Measurements from ENCODE around the gene SLC52A1. TPM values are rescaled to one million over a fixed set of nuclear protein-coding genes. Genes with fewer than 3 reads are reported as not detected.
A peak's percentile ranks its signal among the peaks of the same experiment; 100 is the strongest.
"Not testable (repeated sequence)": the region's sequence is repeated elsewhere in the genome, so short reads cannot be mapped to it uniquely, and the experiment has no call there.

Gene SLC52A1
- total RNA-seq: 0.14 TPM in 2 replicates

- DNase-seq (ENCODE audit: low spot score): no peak
- no peak within 1 kb of the TSS for H3K27ac Mint-ChIP-seq
- no peaks in the 10 kb centered on the region for H3K36me3 Mint-ChIP-seq (ENCODE audit: low read depth)
- H3K4me3 Mint-ChIP-seq (ENCODE audit: low read depth): no peak within 1 kb of the TSS
- H3K27me3 Mint-ChIP-seq (ENCODE audit: low read depth): no peaks in the 10 kb centered on the region
- peaks cover 14% of the 10 kb centered on the region for H3K4me1 Mint-ChIP-seq (ENCODE audit: low read depth)
- no peaks in the 10 kb centered on the region for H3K9me3 Mint-ChIP-seq
- intact Hi-C loops (cut with micrococcal nuclease): no loop called here
These were observed at the start of gene SLC52A1 for GRCh38 chr17:5035315-5035714. Gene SLC52A1 (minus strand): TSS chr17:5035426. CDS start chr17:5034606, 820 bp downstream.

GRCh38 chr17:5080591-5080990, 45.4 kb upstream of the SLC52A1 start:
- peaks cover 54% of the 10 kb centered on the region for H3K9me3 Mint-ChIP-seq
- intact Hi-C loops (cut with micrococcal nuclease): no loop called here
- no peaks in the 10 kb centered on the region for H3K27me3 Mint-ChIP-seq (ENCODE audit: low read depth)
- H3K27ac Mint-ChIP-seq: no peak overlapping the region
- H3K4me1 Mint-ChIP-seq (ENCODE audit: low read depth): peaks cover 14% of the 10 kb centered on the region
- H3K4me3 Mint-ChIP-seq (ENCODE audit: low read depth): no peak overlapping the region
- H3K36me3 Mint-ChIP-seq (ENCODE audit: low read depth): peaks cover 47% of the 10 kb centered on the region
- no peak for DNase-seq (ENCODE audit: low spot score)

GRCh38 chr17:5078106-5079028, 43.1 kb upstream of the SLC52A1 start, which contains the start of gene ZFP3:
Gene ZFP3 (plus strand): TSS chr17:5078467. CDS start chr17:5091505, 13,038 bp downstream.
- intact Hi-C loops (cut with micrococcal nuclease): no loop called here
- H3K27ac Mint-ChIP-seq: peak within 1 kb of the TSS; percentile 89
- H3K4me1 Mint-ChIP-seq (ENCODE audit: low read depth): peaks cover 14% of the 10 kb centered on the region
- H3K36me3 Mint-ChIP-seq (ENCODE audit: low read depth): peaks cover 31% of the 10 kb centered on the region
- H3K9me3 Mint-ChIP-seq: peaks cover 38% of the 10 kb centered on the region
- H3K27me3 Mint-ChIP-seq (ENCODE audit: low read depth): no peaks in the 10 kb centered on the region
- peak; percentile 71 for DNase-seq (ENCODE audit: low spot score)
- peak within 1 kb of the TSS; percentile 86 for H3K4me3 Mint-ChIP-seq (ENCODE audit: low read depth)

DNA sequence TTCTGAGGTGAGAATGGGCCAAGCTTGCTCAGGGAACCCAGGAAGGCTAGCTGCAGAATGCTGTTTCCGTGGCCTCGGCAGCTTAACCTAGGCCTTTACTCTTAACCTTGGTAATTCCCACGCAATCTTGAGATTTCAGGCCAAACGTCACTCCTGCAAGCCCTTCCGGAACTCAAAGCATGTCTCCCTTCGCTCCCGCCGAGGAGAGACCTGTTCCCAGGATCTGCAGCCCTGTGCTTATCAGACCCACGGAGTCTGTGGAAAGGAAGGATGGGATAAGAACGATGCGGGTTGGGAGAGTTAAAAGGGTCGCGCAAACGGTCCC, 42.5 kb upstream of the SLC52A1 start:
- Mint-ChIP-seq H3K27ac (peak overlapping the region; percentile 89), H3K27me3 (ENCODE audit: low read depth) (no peaks in the 10 kb centered on the region)
- no peak for DNase-seq (ENCODE audit: low spot score)

DNA sequence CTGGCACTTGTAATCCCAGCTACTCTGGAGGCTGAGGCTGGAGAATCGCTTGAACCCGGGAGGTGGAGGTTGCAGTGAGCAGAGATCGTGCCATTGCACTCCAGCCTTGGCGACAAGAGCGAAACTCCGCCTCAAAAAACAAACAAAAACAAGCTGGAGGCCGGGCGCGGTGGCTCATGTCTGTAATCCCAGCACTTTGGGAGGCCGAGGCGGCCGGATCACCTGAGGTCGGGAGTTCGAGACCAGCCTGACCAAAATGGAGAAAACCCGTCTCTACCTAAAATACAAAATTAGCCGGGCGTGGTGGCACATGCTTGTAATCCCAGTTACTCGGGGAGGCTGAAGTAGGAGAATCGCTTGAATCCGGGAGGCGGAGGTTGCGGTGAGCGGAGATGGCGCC, 42.0 kb upstream of the SLC52A1 start:
- Mint-ChIP-seq H3K4me1 (ENCODE audit: low read depth) (peaks cover 14% of the 10 kb centered on the region), H3K27ac (peak overlapping the region; percentile 89), H3K36me3 (ENCODE audit: low read depth) (peaks cover 25% of the 10 kb centered on the region), H3K4me3 (ENCODE audit: low read depth) (peak overlapping the region; percentile 86), H3K9me3 (peaks cover 29% of the 10 kb centered on the region)
- H3K27me3 Mint-ChIP-seq (ENCODE audit: low read depth); DNase-seq (ENCODE audit: low spot score); intact Hi-C loops (cut with micrococcal nuclease): not testable (repeated sequence)

More for the DNA sequence above, 42.5 kb upstream of the SLC52A1 start:
- peaks cover 34% of the 10 kb centered on the region for H3K9me3 Mint-ChIP-seq
- H3K36me3 Mint-ChIP-seq (ENCODE audit: low read depth): peaks cover 27% of the 10 kb centered on the region
- H3K4me1 Mint-ChIP-seq (ENCODE audit: low read depth): peaks cover 14% of the 10 kb centered on the region
- intact Hi-C loops (cut with micrococcal nuclease): no loop called here
- H3K4me3 Mint-ChIP-seq (ENCODE audit: low read depth): peak overlapping the region; percentile 86

GRCh38 chr17:5075472-5075871, 40.2 kb upstream of the SLC52A1 start:
- DNase-seq (ENCODE audit: low spot score); H3K27me3 Mint-ChIP-seq (ENCODE audit: low read depth); intact Hi-C loops (cut with micrococcal nuclease); H3K27ac Mint-ChIP-seq; H3K4me3 Mint-ChIP-seq (ENCODE audit: low read depth): not testable (repeated sequence)
- peaks cover 16% of the 10 kb centered on the region for H3K36me3 Mint-ChIP-seq (ENCODE audit: low read depth)
- H3K9me3 Mint-ChIP-seq: peaks cover 20% of the 10 kb centered on the region
- peaks cover 14% of the 10 kb centered on the region for H3K4me1 Mint-ChIP-seq (ENCODE audit: low read depth)

DNA sequence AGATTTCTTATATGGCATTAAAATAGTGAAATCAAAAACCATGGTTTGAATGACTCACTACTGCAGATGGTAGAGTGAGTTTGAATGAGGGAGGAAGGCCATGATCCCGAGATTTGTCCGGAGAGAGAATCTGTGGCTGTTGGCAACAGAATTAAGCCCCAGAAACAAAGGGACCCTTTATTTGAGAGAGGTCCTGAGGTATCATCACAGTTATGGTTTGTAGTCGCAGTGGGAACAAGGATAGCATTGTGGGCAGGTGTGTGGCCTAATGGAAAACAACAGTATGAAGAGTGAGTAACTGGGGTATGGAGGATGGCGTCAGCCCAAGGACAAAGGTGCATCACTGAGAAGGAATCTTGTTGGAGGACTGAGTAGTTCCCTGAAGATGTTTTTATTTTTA, 34.5 kb upstream of the SLC52A1 start:
- no peak for DNase-seq (ENCODE audit: low spot score)
- no peak overlapping the region for H3K4me3 Mint-ChIP-seq (ENCODE audit: low read depth)
- intact Hi-C loops (cut with micrococcal nuclease): no loop called here
- H3K27me3 Mint-ChIP-seq (ENCODE audit: low read depth): peaks cover 6% of the 10 kb centered on the region
- H3K9me3 Mint-ChIP-seq: no peaks in the 10 kb centered on the region
- no peaks in the 10 kb centered on the region for H3K36me3 Mint-ChIP-seq (ENCODE audit: low read depth)
- no peak overlapping the region for H3K27ac Mint-ChIP-seq
- H3K4me1 Mint-ChIP-seq (ENCODE audit: low read depth): no peaks in the 10 kb centered on the region

- H3K9me3 Mint-ChIP-seq: no peaks in the 10 kb centered on the region
- H3K36me3 Mint-ChIP-seq (ENCODE audit: low read depth): no peaks in the 10 kb centered on the region
- no peaks in the 10 kb centered on the region for H3K4me1 Mint-ChIP-seq (ENCODE audit: low read depth)
- peaks cover 7% of the 10 kb centered on the region for H3K27me3 Mint-ChIP-seq (ENCODE audit: low read depth)
- DNase-seq (ENCODE audit: low spot score): no peak
- H3K4me3 Mint-ChIP-seq (ENCODE audit: low read depth): no peak overlapping the region
- no peak overlapping the region for H3K27ac Mint-ChIP-seq
- intact Hi-C loops (cut with micrococcal nuclease): no loop called here
These were observed 33.0 kb upstream of the SLC52A1 start for GRCh38 chr17:5068236-5068635.

GRCh38 chr17:5065227-5065744, 30.1 kb upstream of the SLC52A1 start:
- Mint-ChIP-seq H3K4me1 (ENCODE audit: low read depth) (peaks cover 4% of the 10 kb centered on the region), H3K36me3 (ENCODE audit: low read depth) (no peaks in the 10 kb centered on the region), H3K27me3 (ENCODE audit: low read depth) (peaks cover 8% of the 10 kb centered on the region), H3K9me3 (no peaks in the 10 kb centered on the region), H3K4me3 (ENCODE audit: low read depth) (no peak overlapping the region), H3K27ac (no peak overlapping the region)
- intact Hi-C loops (cut with micrococcal nuclease): no loop called here
- DNase-seq (ENCODE audit: low spot score): no peak

- intact Hi-C loops (cut with micrococcal nuclease): no loop called here
- Mint-ChIP-seq H3K9me3 (no peaks in the 10 kb centered on the region), H3K27ac (no peak overlapping the region), H3K4me1 (ENCODE audit: low read depth) (no peaks in the 10 kb centered on the region), H3K36me3 (ENCODE audit: low read depth) (no peaks in the 10 kb centered on the region), H3K27me3 (ENCODE audit: low read depth) (no peaks in the 10 kb centered on the region), H3K4me3 (ENCODE audit: low read depth) (no peak overlapping the region)
- no peak for DNase-seq (ENCODE audit: low spot score)
These were observed 20.3 kb upstream of the SLC52A1 start for GRCh38 chr17:5055543-5055942.

GRCh38 chr17:5050278-5050677, 15.1 kb upstream of the SLC52A1 start:
- Mint-ChIP-seq H3K36me3 (ENCODE audit: low read depth) (peaks cover 5% of the 10 kb centered on the region), H3K27me3 (ENCODE audit: low read depth) (no peaks in the 10 kb centered on the region), H3K4me1 (ENCODE audit: low read depth) (peaks cover 19% of the 10 kb centered on the region), H3K9me3 (no peaks in the 10 kb centered on the region), H3K4me3 (ENCODE audit: low read depth) (no peak overlapping the region), H3K27ac (no peak overlapping the region)
- intact Hi-C loops (cut with micrococcal nuclease): no loop called here
- no peak for DNase-seq (ENCODE audit: low spot score)

DNA sequence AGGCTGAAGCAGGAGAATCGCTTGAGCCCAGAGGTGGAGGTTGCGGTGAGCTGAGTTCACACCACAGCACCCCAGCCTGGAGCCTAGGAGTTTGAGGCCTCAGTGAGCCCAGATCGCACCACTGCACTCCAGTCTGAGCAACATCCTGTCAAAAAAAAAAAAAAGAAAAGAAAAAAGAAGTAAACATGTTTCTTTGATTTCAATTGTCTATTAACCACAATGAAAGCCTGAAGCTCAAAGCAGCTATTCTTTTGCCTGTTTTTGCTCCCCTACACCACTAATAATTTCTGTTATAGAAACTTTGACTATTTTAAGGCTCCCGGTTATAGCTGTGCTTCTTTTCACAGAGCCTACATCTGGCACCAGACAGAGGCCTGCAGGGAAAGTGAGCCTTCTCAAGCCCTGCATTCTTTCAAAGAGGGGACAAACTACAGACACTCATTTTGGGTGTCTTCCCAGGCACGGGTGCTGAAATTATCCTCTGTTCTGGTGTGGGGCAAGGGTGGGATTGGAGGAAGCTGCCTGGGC, 14.2 kb upstream of the SLC52A1 start:
- Mint-ChIP-seq H3K27ac (peak overlapping the region; percentile 72), H3K4me3 (ENCODE audit: low read depth) (no peak overlapping the region), H3K9me3 (no peaks in the 10 kb centered on the region), H3K27me3 (ENCODE audit: low read depth) (no peaks in the 10 kb centered on the region), H3K4me1 (ENCODE audit: low read depth) (peaks cover 21% of the 10 kb centered on the region), H3K36me3 (ENCODE audit: low read depth) (peaks cover 5% of the 10 kb centered on the region)
- peak; percentile 32 for DNase-seq (ENCODE audit: low spot score)
- intact Hi-C loops (cut with micrococcal nuclease): no loop called here

DNA sequence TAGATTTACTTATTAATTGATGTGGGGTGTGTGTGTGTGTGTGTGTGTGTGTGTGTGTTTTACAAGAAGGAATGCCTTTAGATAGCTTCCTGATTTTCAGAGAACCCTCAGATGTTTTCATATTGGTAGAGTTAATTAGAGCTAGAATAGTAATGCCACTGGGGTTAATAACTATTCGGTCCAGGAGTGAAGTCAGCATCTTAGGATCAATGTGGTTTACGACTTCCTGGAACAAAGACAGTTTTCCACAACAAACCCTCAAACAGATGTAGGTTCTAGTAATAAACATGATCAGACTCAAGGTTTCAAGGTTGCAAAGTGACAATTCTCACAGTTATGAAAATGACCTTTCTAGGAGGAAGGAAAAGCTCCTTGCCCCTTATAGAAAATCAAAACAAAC, 12.2 kb upstream of the SLC52A1 start:
- peaks cover 30% of the 10 kb centered on the region for H3K4me1 Mint-ChIP-seq (ENCODE audit: low read depth)
- H3K4me3 Mint-ChIP-seq (ENCODE audit: low read depth): no peak overlapping the region
- peaks cover 8% of the 10 kb centered on the region for H3K36me3 Mint-ChIP-seq (ENCODE audit: low read depth)
- intact Hi-C loops (cut with micrococcal nuclease): no loop called here
- peak overlapping the region; percentile 18 for H3K27ac Mint-ChIP-seq
- H3K27me3 Mint-ChIP-seq (ENCODE audit: low read depth): no peaks in the 10 kb centered on the region
- no peaks in the 10 kb centered on the region for H3K9me3 Mint-ChIP-seq
- no peak for DNase-seq (ENCODE audit: low spot score)

Measured in activated T-helper 2 cell treated with anti-CD3 and anti-CD28 coated beads, Interferon-gamma antibody, Interleukin-2, Interleukin-4, amounts not matched to agents 10 μg/mL and 5 μg/mL and 100 μg/mL, durations not matched to agents 14 hours and 24 hours and 36 hours (primary cell).